ENCODE data around the gene SHISA6.

Gene SHISA6

DNA sequence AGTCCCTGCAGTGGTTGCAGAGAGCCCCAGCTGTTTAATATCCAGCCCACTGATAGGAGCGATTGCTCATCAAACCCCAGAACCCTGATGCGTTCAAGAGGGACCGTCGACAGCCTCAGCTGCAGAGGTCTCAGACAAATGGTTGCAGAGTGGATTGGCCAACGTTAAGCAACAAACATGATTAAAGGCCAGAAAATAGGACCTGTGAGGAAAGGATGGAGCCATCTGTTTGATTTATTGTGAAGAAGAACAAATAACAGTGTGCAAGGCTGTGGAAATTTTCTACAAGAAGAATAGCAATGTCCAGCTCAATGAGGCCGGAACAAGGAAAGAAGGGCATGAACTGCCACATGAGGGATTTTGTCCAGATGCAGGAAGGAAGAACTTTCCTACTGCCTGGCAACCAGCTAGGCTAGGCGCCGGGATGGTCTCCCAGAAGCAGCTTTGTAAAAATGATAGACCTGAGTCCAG, 218.9 kb downstream of the SHISA6 start:
- Histone ChIP-seq H3K18ac (ENCODE audit: low read depth in 1 of 2, low read length in 2 of 2) (no peak overlapping the region), H4K91ac (ENCODE audit: low read length) (no peak overlapping the region), H2BK5ac (ENCODE audit: low read depth, low read length, poor library complexity, severe bottlenecking) (no peak overlapping the region), H3K27me3 (ENCODE audit: control insufficient read depth in 1 of 2, insufficient read depth in 1 of 2, low read length in 2 of 2) (no peaks in the 10 kb centered on the region), H2BK15ac (ENCODE audit: low read depth, poor library complexity, severe bottlenecking) (no peak overlapping the region), H3K9ac (ENCODE audit: low read length) (no peak overlapping the region), H3K23ac (ENCODE audit: low read length in 2 of 2) (no peak overlapping the region), H3K4ac (ENCODE audit: low read depth in 1 of 2, low read length in 2 of 2) (no peak overlapping the region), H3K36me3 (ENCODE audit: control insufficient read depth in 1 of 2, insufficient read depth in 2 of 2, low read depth in 1 of 2, low read length in 2 of 2) (no peaks in the 10 kb centered on the region), H2BK12ac (ENCODE audit: low read length in 2 of 2) (no peak overlapping the region), H2AFZ (ENCODE audit: low read depth, low read length) (no peak overlapping the region), H3K4me3 (ENCODE audit: insufficient read depth in 1 of 2, low read depth in 1 of 2, low read length in 2 of 2) (no peak overlapping the region), H3K27ac (ENCODE audit: low read length, poor library complexity, severe bottlenecking) (no peak overlapping the region), H2BK120ac (ENCODE audit: low read depth, low read length) (no peak overlapping the region), H3K14ac (ENCODE audit: low read length in 2 of 2) (no peak overlapping the region), H4K8ac (ENCODE audit: low read length) (no peak overlapping the region), H2AK5ac (ENCODE audit: low read length, severe bottlenecking) (no peak overlapping the region), H3K4me1 (ENCODE audit: control insufficient read depth, insufficient read depth, low read depth, low read length) (no peaks in the 10 kb centered on the region), H3K79me1 (replicated peaks; ENCODE audit: low read length, poor library complexity, severe bottlenecking) (no peaks in the 10 kb centered on the region), H3K9me3 (ENCODE audit: control insufficient read depth, low read length) (peaks cover 2% of the 10 kb centered on the region), H3K4me2 (ENCODE audit: low read length, poor library complexity, severe bottlenecking) (no peak overlapping the region)
- 80% methylated on average over 8 of the region's 8 CpGs for WGBS
- DNase-seq: no peak

GRCh38 chr17:11461993-11462548, 221.1 kb downstream of the SHISA6 start:
- no peak overlapping the region for H3K23ac ChIP-seq (ENCODE audit: low read length in 2 of 2)
- no peak overlapping the region for H3K14ac ChIP-seq (ENCODE audit: low read length in 2 of 2)
- no peaks in the 10 kb centered on the region for H3K27me3 ChIP-seq (ENCODE audit: control insufficient read depth in 1 of 2, insufficient read depth in 1 of 2, low read length in 2 of 2)
- H3K36me3 ChIP-seq (ENCODE audit: control insufficient read depth in 1 of 2, insufficient read depth in 2 of 2, low read depth in 1 of 2, low read length in 2 of 2): no peaks in the 10 kb centered on the region
- H3K18ac ChIP-seq (ENCODE audit: low read depth in 1 of 2, low read length in 2 of 2): no peak overlapping the region
- no peaks in the 10 kb centered on the region for H3K79me1 ChIP-seq (replicated peaks; ENCODE audit: low read length, poor library complexity, severe bottlenecking)
- no peak overlapping the region for H2AFZ ChIP-seq (ENCODE audit: low read depth, low read length)
- H2AK5ac ChIP-seq (ENCODE audit: low read length, severe bottlenecking): no peak overlapping the region
- no peak overlapping the region for H4K8ac ChIP-seq (ENCODE audit: low read length)
- no peak overlapping the region for H3K27ac ChIP-seq (ENCODE audit: low read length, poor library complexity, severe bottlenecking)
- H3K4me3 ChIP-seq (ENCODE audit: insufficient read depth in 1 of 2, low read depth in 1 of 2, low read length in 2 of 2): no peak overlapping the region
- H3K4me2 ChIP-seq (ENCODE audit: low read length, poor library complexity, severe bottlenecking): no peak overlapping the region
- WGBS: no CpG with 5 or more reads among the region's 1 CpG
- H2BK12ac ChIP-seq (ENCODE audit: low read length in 2 of 2): no peak overlapping the region
- no peaks in the 10 kb centered on the region for H3K9me3 ChIP-seq (ENCODE audit: control insufficient read depth, low read length)
- H3K4ac ChIP-seq (ENCODE audit: low read depth in 1 of 2, low read length in 2 of 2): no peak overlapping the region
- H3K4me1 ChIP-seq (ENCODE audit: control insufficient read depth, insufficient read depth, low read depth, low read length): no peaks in the 10 kb centered on the region
- no peak overlapping the region for H2BK5ac ChIP-seq (ENCODE audit: low read depth, low read length, poor library complexity, severe bottlenecking)
- no peak for DNase-seq
- H2BK15ac ChIP-seq (ENCODE audit: low read depth, poor library complexity, severe bottlenecking): no peak overlapping the region
- no peak overlapping the region for H3K9ac ChIP-seq (ENCODE audit: low read length)
- no peak overlapping the region for H4K91ac ChIP-seq (ENCODE audit: low read length)
- H2BK120ac ChIP-seq (ENCODE audit: low read depth, low read length): no peak overlapping the region

DNA sequence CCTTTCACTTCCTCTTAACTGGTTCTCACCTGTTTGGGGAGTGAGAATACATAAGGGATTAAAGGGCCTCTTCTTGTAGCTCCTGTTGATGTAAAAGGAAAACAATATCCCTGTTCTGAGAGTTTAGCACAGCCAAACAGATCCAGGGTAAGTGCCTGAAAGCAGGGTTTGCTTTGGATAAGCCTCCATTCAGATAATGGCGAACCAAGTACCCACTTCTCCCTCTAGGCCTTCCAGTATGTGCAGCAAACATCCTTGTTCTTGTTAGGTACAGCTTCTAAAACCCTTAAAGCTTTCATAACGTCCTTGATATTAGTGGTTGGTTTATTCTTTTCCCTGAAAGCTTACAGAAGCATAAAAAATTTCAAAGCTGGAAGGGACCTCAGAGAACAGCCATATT, 226.6 kb downstream of the SHISA6 start:
- Histone ChIP-seq H3K4me3 (ENCODE audit: insufficient read depth in 1 of 2, low read depth in 1 of 2, low read length in 2 of 2) (no peak overlapping the region), H2BK15ac (ENCODE audit: low read depth, poor library complexity, severe bottlenecking) (no peak overlapping the region), H3K14ac (ENCODE audit: low read length in 2 of 2) (no peak overlapping the region), H3K79me1 (replicated peaks; ENCODE audit: low read length, poor library complexity, severe bottlenecking) (no peaks in the 10 kb centered on the region), H2BK12ac (ENCODE audit: low read length in 2 of 2) (no peak overlapping the region), H3K9me3 (ENCODE audit: control insufficient read depth, low read length) (no peaks in the 10 kb centered on the region), H3K36me3 (ENCODE audit: control insufficient read depth in 1 of 2, insufficient read depth in 2 of 2, low read depth in 1 of 2, low read length in 2 of 2) (no peaks in the 10 kb centered on the region), H3K4me1 (ENCODE audit: control insufficient read depth, insufficient read depth, low read depth, low read length) (no peaks in the 10 kb centered on the region), H3K9ac (ENCODE audit: low read length) (no peak overlapping the region), H4K8ac (ENCODE audit: low read length) (no peak overlapping the region), H2BK120ac (ENCODE audit: low read depth, low read length) (no peak overlapping the region), H3K27me3 (ENCODE audit: control insufficient read depth in 1 of 2, insufficient read depth in 1 of 2, low read length in 2 of 2) (no peaks in the 10 kb centered on the region), H3K4ac (ENCODE audit: low read depth in 1 of 2, low read length in 2 of 2) (no peak overlapping the region), H2AK5ac (ENCODE audit: low read length, severe bottlenecking) (no peak overlapping the region), H3K4me2 (ENCODE audit: low read length, poor library complexity, severe bottlenecking) (no peak overlapping the region), H3K23ac (ENCODE audit: low read length in 2 of 2) (no peak overlapping the region), H4K91ac (ENCODE audit: low read length) (no peak overlapping the region), H2BK5ac (ENCODE audit: low read depth, low read length, poor library complexity, severe bottlenecking) (no peak overlapping the region), H3K27ac (ENCODE audit: low read length, poor library complexity, severe bottlenecking) (no peak overlapping the region), H2AFZ (ENCODE audit: low read depth, low read length) (no peak overlapping the region), H3K18ac (ENCODE audit: low read depth in 1 of 2, low read length in 2 of 2) (no peak overlapping the region)
- 38% methylated on average over 1 of the region's 2 CpGs for WGBS
- DNase-seq: no peak

DNA sequence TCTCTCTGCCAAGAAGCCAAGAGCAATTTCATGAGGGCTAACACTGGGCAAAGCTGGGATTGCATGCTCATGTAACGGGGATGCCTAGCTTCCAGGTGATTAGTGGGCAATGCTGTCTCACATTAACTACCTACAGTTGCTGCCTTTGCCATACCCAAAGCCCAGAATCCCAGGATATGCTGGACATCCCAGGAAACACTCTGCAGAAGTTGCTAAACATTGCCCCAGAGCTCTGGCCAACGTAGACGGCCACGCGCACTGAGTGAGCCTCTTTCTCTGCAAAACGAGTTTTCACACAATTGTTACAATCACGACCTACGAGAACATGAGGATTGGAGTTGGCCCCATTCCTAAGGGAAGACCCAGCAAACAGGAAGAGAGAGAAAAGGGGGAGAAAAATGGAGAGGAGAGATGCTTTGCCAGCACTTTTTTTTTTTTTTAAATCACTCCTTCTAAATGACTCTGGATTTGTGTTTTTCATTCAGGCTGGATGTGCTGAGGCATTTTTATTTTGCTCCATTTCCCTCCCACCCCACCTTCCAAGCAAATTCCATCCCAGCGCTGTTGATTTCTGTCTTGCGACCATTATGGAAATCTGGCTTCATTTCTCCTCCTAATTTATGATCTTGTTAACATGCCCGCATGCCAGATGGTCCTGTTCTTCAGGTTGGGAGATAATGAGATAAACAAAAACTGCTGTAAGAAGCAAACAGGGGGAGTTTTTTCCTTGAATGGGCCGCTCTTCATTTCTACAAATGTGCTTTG, 244.5 kb downstream of the SHISA6 start:
- H3K36me3 ChIP-seq (ENCODE audit: control insufficient read depth in 1 of 2, insufficient read depth in 2 of 2, low read depth in 1 of 2, low read length in 2 of 2): no peaks in the 10 kb centered on the region
- 73% methylated on average over 10 of the region's 12 CpGs for WGBS

More for the DNA sequence above, 244.5 kb downstream of the SHISA6 start:
- Histone ChIP-seq H3K4ac (ENCODE audit: low read depth in 1 of 2, low read length in 2 of 2) (no peak overlapping the region), H3K27ac (ENCODE audit: low read length, poor library complexity, severe bottlenecking) (no peak overlapping the region), H3K4me2 (ENCODE audit: low read length, poor library complexity, severe bottlenecking) (no peak overlapping the region), H3K79me1 (replicated peaks; ENCODE audit: low read length, poor library complexity, severe bottlenecking) (no peaks in the 10 kb centered on the region), H3K9ac (ENCODE audit: low read length) (no peak overlapping the region), H2BK15ac (ENCODE audit: low read depth, poor library complexity, severe bottlenecking) (no peak overlapping the region), H3K14ac (ENCODE audit: low read length in 2 of 2) (no peak overlapping the region), H2BK120ac (ENCODE audit: low read depth, low read length) (no peak overlapping the region), H2BK12ac (ENCODE audit: low read length in 2 of 2) (no peak overlapping the region), H3K18ac (ENCODE audit: low read depth in 1 of 2, low read length in 2 of 2) (no peak overlapping the region), H2BK5ac (ENCODE audit: low read depth, low read length, poor library complexity, severe bottlenecking) (no peak overlapping the region), H4K91ac (ENCODE audit: low read length) (no peak overlapping the region), H3K23ac (ENCODE audit: low read length in 2 of 2) (no peak overlapping the region), H3K4me1 (ENCODE audit: control insufficient read depth, insufficient read depth, low read depth, low read length) (no peaks in the 10 kb centered on the region), H4K8ac (ENCODE audit: low read length) (no peak overlapping the region), H3K4me3 (ENCODE audit: insufficient read depth in 1 of 2, low read depth in 1 of 2, low read length in 2 of 2) (no peak overlapping the region), H3K9me3 (ENCODE audit: control insufficient read depth, low read length) (no peaks in the 10 kb centered on the region), H2AFZ (ENCODE audit: low read depth, low read length) (no peak overlapping the region), H3K27me3 (ENCODE audit: control insufficient read depth in 1 of 2, insufficient read depth in 1 of 2, low read length in 2 of 2) (no peaks in the 10 kb centered on the region), H2AK5ac (ENCODE audit: low read length, severe bottlenecking) (no peak overlapping the region)
- DNase-seq: no peak
